ENCODE measurements around the gene ZNF384.

- TF ChIP-seq, protein P1, sequence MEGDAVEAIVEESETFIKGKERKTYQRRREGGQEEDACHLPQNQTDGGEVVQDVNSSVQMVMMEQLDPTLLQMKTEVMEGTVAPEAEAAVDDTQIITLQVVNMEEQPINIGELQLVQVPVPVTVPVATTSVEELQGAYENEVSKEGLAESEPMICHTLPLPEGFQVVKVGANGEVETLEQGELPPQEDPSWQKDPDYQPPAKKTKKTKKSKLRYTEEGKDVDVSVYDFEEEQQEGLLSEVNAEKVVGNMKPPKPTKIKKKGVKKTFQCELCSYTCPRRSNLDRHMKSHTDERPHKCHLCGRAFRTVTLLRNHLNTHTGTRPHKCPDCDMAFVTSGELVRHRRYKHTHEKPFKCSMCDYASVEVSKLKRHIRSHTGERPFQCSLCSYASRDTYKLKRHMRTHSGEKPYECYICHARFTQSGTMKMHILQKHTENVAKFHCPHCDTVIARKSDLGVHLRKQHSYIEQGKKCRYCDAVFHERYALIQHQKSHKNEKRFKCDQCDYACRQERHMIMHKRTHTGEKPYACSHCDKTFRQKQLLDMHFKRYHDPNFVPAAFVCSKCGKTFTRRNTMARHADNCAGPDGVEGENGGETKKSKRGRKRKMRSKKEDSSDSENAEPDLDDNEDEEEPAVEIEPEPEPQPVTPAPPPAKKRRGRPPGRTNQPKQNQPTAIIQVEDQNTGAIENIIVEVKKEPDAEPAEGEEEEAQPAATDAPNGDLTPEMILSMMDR (tag by site-specific recombination; IDR thresholded peaks at IDR 0.05) = no peak
- TF ChIP-seq BCL11A (tag by site-specific recombination; IDR thresholded peaks at IDR 0.05; ENCODE audit: low read depth) (no peak), ZNF560 (tag by site-specific recombination; IDR thresholded peaks at IDR 0.05; ENCODE audit: borderline replicate concordance) (no peak), ZNF777 (tag by site-specific recombination; IDR thresholded peaks at IDR 0.05; ENCODE audit: borderline replicate concordance) (no peak), GLI4 (tag by site-specific recombination; IDR thresholded peaks at IDR 0.05) (no peak), ZNF549 (tag by site-specific recombination; IDR thresholded peaks at IDR 0.05) (no peak), ZEB2 (tag by site-specific recombination; IDR thresholded peaks at IDR 0.05) (no peak), ZBTB48 (tag by site-specific recombination; IDR thresholded peaks at IDR 0.05) (no peak)
- TF ChIP-seq, protein P2, sequence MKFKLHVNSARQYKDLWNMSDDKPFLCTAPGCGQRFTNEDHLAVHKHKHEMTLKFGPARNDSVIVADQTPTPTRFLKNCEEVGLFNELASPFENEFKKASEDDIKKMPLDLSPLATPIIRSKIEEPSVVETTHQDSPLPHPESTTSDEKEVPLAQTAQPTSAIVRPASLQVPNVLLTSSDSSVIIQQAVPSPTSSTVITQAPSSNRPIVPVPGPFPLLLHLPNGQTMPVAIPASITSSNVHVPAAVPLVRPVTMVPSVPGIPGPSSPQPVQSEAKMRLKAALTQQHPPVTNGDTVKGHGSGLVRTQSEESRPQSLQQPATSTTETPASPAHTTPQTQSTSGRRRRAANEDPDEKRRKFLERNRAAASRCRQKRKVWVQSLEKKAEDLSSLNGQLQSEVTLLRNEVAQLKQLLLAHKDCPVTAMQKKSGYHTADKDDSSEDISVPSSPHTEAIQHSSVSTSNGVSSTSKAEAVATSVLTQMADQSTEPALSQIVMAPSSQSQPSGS (tag by site-specific recombination; IDR thresholded peaks at IDR 0.05; ENCODE audit: low read depth) = no peak
- TF ChIP-seq, protein P3, sequence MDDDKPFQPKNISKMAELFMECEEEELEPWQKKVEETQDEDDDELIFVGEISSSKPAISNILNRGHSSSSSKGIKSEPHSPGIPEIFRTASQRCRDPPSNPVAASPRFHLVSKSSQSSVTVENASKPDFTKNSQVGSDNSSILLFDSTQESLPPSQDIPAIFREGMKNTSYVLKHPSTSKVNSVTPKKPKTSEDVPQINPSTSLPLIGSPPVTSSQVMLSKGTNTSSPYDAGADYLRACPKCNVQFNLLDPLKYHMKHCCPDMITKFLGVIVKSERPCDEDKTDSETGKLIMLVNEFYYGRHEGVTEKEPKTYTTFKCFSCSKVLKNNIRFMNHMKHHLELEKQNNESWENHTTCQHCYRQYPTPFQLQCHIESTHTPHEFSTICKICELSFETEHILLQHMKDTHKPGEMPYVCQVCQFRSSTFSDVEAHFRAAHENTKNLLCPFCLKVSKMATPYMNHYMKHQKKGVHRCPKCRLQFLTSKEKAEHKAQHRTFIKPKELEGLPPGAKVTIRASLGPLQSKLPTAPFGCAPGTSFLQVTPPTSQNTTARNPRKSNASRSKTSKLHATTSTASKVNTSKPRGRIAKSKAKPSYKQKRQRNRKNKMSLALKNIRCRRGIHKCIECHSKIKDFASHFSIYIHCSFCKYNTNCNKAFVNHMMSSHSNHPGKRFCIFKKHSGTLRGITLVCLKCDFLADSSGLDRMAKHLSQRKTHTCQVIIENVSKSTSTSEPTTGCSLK (tag by site-specific recombination; IDR thresholded peaks at IDR 0.05) = no peak
These were observed 4.6 kb downstream of the ZNF384 start for GRCh38 chr12:6684609-6685008.
